ENCODE measurements around the gene LYST.
"Not testable (repeated sequence)": the region's sequence is repeated elsewhere in the genome, so short reads cannot be mapped to it uniquely, and the experiment has no call there.

Gene LYST

GRCh38 chr1:235864469-235864868 lies 2.2 kb downstream of the LYST start:
- FAIRE-seq (no peak), DNase-seq (ENCODE audit: insufficient read length, low spot score) (no peak)

- DNase-seq (ENCODE audit: insufficient read length, low spot score) (no peak), FAIRE-seq (no peak)
Measured at GRCh38 chr1:235863699-235864093, 3.0 kb downstream of the LYST start.

- DNase-seq (ENCODE audit: insufficient read length, low spot score) (no peak), FAIRE-seq (no peak)
Measured at GRCh38 chr1:235861857-235862256, 4.8 kb downstream of the LYST start.

- no peak for FAIRE-seq
- no peak for DNase-seq (ENCODE audit: insufficient read length, low spot score)
Measured at GRCh38 chr1:235860829-235861228, 5.9 kb downstream of the LYST start.

GRCh38 chr1:235859789-235860188 lies 6.9 kb downstream of the LYST start:
- FAIRE-seq (no peak), DNase-seq (ENCODE audit: insufficient read length, low spot score) (no peak)

- FAIRE-seq (no peak), DNase-seq (ENCODE audit: insufficient read length, low spot score) (no peak)
Measured at GRCh38 chr1:235858766-235859165, 7.9 kb downstream of the LYST start.

GRCh38 chr1:235857756-235858155 lies 8.9 kb downstream of the LYST start:
- DNase-seq (ENCODE audit: insufficient read length, low spot score) (no peak), FAIRE-seq (no peak)

GRCh38 chr1:235855811-235856429 lies 10.8 kb downstream of the LYST start:
- FAIRE-seq (no peak), DNase-seq (ENCODE audit: insufficient read length, low spot score) (no peak)

GRCh38 chr1:235854347-235854746 lies 12.4 kb downstream of the LYST start:
- FAIRE-seq = no peak
- no peak for DNase-seq (ENCODE audit: insufficient read length, low spot score)

GRCh38 chr1:235853653-235854052 lies 13.1 kb downstream of the LYST start:
- no peak for FAIRE-seq
- no peak for DNase-seq (ENCODE audit: insufficient read length, low spot score)

GRCh38 chr1:235852887-235853286 lies 13.8 kb downstream of the LYST start:
- DNase-seq (ENCODE audit: insufficient read length, low spot score) = no peak
- no peak for FAIRE-seq

- no peak for FAIRE-seq
Measured at GRCh38 chr1:235851939-235852338, 14.8 kb downstream of the LYST start.

GRCh38 chr1:235848251-235848650 lies 18.5 kb downstream of the LYST start:
- not testable (repeated sequence) for FAIRE-seq; DNase-seq (ENCODE audit: insufficient read length, low spot score)

More at GRCh38 chr1:235851939-235852338, 14.8 kb downstream of the LYST start:
- DNase-seq (ENCODE audit: insufficient read length, low spot score) = no peak

GRCh38 chr1:235845656-235846107 lies 21.0 kb downstream of the LYST start:
- not testable (repeated sequence) for FAIRE-seq; DNase-seq (ENCODE audit: insufficient read length, low spot score)

- FAIRE-seq = no peak
Measured at GRCh38 chr1:235844776-235845175, 21.9 kb downstream of the LYST start.

GRCh38 chr1:235843461-235843961 lies 23.2 kb downstream of the LYST start:
- peak; percentile 44 for DNase-seq (ENCODE audit: insufficient read length, low spot score)
- no peak for FAIRE-seq

More at GRCh38 chr1:235844776-235845175, 21.9 kb downstream of the LYST start:
- no peak for DNase-seq (ENCODE audit: insufficient read length, low spot score)

GRCh38 chr1:235841938-235842545 lies 24.7 kb downstream of the LYST start:
- DNase-seq (ENCODE audit: insufficient read length, low spot score) (no peak), FAIRE-seq (no peak)

GRCh38 chr1:235838021-235838420 lies 28.7 kb downstream of the LYST start:
- DNase-seq (ENCODE audit: insufficient read length, low spot score) (no peak), FAIRE-seq (no peak)

- DNase-seq (ENCODE audit: insufficient read length, low spot score) = no peak
- no peak for FAIRE-seq
Measured at GRCh38 chr1:235835226-235835625, 31.5 kb downstream of the LYST start.

- DNase-seq (ENCODE audit: insufficient read length, low spot score) (no peak), FAIRE-seq (no peak)
Measured at GRCh38 chr1:235834620-235835019, 32.1 kb downstream of the LYST start.

- FAIRE-seq (no peak), DNase-seq (ENCODE audit: insufficient read length, low spot score) (no peak)
Measured at GRCh38 chr1:235832011-235832410, 34.7 kb downstream of the LYST start.

- DNase-seq (ENCODE audit: insufficient read length, low spot score) = peak; percentile 27
- FAIRE-seq = peak; percentile 38
Measured at GRCh38 chr1:235831148-235831547, 35.6 kb downstream of the LYST start.
